Measurements from ENCODE around the gene HPCAL1.

DNA sequence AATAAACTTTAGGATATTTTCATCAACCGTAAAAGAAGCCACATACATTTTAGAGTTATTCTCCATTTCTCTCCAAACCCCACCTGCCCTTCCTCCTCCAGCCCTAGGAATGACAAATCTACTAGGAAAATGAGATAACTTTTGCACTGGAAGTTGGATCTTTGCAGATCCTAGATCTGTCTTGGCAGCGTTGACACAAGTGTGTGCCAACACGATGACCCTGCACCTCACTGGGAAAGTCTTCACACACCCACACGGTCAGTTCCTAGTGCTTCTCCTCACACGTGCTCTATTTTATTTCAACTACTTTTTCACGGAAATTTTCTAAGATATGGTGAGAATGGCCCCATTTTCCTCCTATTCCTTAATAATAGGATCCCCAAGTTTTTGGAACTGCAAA is 14.1 kb upstream of the HPCAL1 start:
- no peak for TF ChIP-seq POLR2AphosphoS5 (IDR thresholded peaks at IDR 0.05; ENCODE audit: low read depth)
- TF ChIP-seq EZH2phosphoT487 (IDR thresholded peaks at IDR 0.05; ENCODE audit: unreplicated experiment) = no peak
- TF ChIP-seq, protein P1, sequence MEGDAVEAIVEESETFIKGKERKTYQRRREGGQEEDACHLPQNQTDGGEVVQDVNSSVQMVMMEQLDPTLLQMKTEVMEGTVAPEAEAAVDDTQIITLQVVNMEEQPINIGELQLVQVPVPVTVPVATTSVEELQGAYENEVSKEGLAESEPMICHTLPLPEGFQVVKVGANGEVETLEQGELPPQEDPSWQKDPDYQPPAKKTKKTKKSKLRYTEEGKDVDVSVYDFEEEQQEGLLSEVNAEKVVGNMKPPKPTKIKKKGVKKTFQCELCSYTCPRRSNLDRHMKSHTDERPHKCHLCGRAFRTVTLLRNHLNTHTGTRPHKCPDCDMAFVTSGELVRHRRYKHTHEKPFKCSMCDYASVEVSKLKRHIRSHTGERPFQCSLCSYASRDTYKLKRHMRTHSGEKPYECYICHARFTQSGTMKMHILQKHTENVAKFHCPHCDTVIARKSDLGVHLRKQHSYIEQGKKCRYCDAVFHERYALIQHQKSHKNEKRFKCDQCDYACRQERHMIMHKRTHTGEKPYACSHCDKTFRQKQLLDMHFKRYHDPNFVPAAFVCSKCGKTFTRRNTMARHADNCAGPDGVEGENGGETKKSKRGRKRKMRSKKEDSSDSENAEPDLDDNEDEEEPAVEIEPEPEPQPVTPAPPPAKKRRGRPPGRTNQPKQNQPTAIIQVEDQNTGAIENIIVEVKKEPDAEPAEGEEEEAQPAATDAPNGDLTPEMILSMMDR (conservative IDR thresholded peaks at IDR 0.05; ENCODE audit: low read depth in 2 of 2) = no peak

Measured in GM23338 (cell line).